Thyroid gland (tissue), 4 donors: Measurements from ENCODE around the gene HINT1.

ENCODE experiments used
- CTCF ChIP-seq, 6 experiments: fragments of 200-600 bp in 3 of 6; fragments of 450-650 bp in 3 of 6; sonication (generic) in 3 of 6; IDR thresholded peaks; one replicate each; pipeline ENCODE4 v1.5.1; 2016 to 2019; ENCODE audit warnings: antibody characterized with exemption in 6 of 6, mild to moderate bottlenecking in 2 of 6, inconsistent platforms in 1 of 6, moderate library complexity in 1 of 6
- POLR2A ChIP-seq, 2 donors: fragments of 450-650 bp; IDR thresholded peaks; one replicate each; pipeline ENCODE4 v1.6.1; 2017; ENCODE audit warnings: antibody characterized with exemption in 2 of 2, mild to moderate bottlenecking in 2 of 2, moderate library complexity in 1 of 2

DNA sequence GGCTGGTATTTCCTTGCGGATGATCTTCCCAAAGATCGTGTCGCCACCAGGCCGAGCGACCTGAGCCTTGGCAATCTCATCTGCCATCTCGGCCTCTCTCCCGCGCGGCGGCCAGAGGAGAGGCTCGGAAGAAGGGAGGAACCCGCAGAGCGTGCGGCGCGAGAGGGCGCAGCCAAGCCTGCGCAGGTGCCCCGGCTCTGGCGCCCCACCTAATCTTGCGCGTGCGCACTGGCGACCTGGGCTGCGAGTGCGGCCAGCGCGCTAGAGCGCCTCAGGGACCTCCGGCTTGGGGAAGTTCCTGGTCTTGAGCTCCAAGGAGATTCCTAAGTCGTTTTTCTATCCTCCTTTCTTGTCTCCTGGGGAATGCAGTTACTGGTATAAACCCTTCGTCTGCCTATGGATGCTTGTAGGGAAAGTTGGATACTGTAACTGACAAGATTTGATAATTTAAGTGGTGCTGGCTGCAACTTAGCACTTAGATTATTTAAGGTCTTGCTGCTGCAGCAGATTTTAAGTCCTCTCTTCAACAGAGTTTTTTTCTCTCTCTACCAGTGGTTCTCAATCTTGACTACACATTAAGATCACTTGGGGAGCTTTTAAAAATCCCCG lies at the start of gene HINT1:
- TF ChIP-seq CTCF (IDR thresholded peaks at IDR 0.05) (peak in 3 of 6 experiments; percentile 10 to 29 (median 11)), POLR2A (IDR thresholded peaks at IDR 0.05) (peak; percentile 65 to 94)
